CD4-positive, alpha-beta T cell (primary cell): ENCODE measurements around the gene PCNA. TPM values are rescaled to one million over a fixed set of nuclear protein-coding genes. Genes with fewer than 3 reads are reported as not detected.

Experiments used
- ATAC-seq: fragments of 200-7000 bp; cut with Tn5 transposase; one replicate; pipeline ENCODE4 v1.10.0; 2022; ENCODE audit warnings: mild to moderate bottlenecking; ENCODE audit not compliant: poor library complexity
- CTCF ChIA-PET: fragments of 350-600 bp; sonication (Branson Sonifier 250); formaldehyde crosslinking; loops from one replicate; lab custom pipeline; 2021; ENCODE audit warnings: antibody characterized with exemption, inconsistent platforms; lab: Charles Lee
- POLR2A ChIA-PET: fragments of 350-600 bp; sonication (Branson Sonifier 250); formaldehyde crosslinking; loops from one replicate; lab custom pipeline; 2021; ENCODE audit warnings: antibody characterized with exemption, inconsistent platforms; lab: Charles Lee
- DNase-seq, 14 experiments: peaks; one replicate each; pipeline ENCODE4 v3.0.0-alpha.2; 2013 to 2020; ENCODE audit warnings: mixed read lengths in 2 of 14
- H3K27ac ChIP-seq, 2 donors: one replicate each; pipeline versions ENCODE4 v1.5.1 to v1.7.0; 2013; ENCODE audit warnings: low read length in 2 of 2, low read depth in 1 of 2, mild to moderate bottlenecking in 1 of 2
- H3K27me3 ChIP-seq, 2 experiments: 1 replicate in 1 of 2; 2 replicates in 1 of 2; pipeline versions ENCODE4 v1.6.1 to v1.7.0; 2013; ENCODE audit warnings: low read length in 2 of 2, control low read depth in 1 of 2, mild to moderate bottlenecking in 1 of 2, moderate library complexity in 1 of 2; ENCODE audit not compliant: insufficient read depth in 2 of 2, control insufficient read depth in 1 of 2
- H3K36me3 ChIP-seq: one replicate; pipeline ENCODE4 v1.6.1; 2013; ENCODE audit warnings: low read length, control low read depth; ENCODE audit not compliant: insufficient read depth
- H3K4me1 ChIP-seq: one replicate; pipeline ENCODE4 v1.6.1; 2013; ENCODE audit warnings: low read length, control low read depth; ENCODE audit not compliant: insufficient read depth
- H3K4me3 ChIP-seq: one replicate; pipeline ENCODE4 v1.5.1; 2013; ENCODE audit warnings: mild to moderate bottlenecking, low read length, moderate library complexity
- H3K9me3 ChIP-seq, 2 experiments: 1 replicate in 1 of 2; 2 replicates in 1 of 2; pipeline versions ENCODE4 v1.6.1 to v1.7.0; 2013; ENCODE audit warnings: low read length in 2 of 2, mild to moderate bottlenecking in 2 of 2, control low read depth in 1 of 2, moderate library complexity in 1 of 2; ENCODE audit not compliant: control insufficient read depth in 1 of 2, insufficient read depth in 1 of 2
- H3K27ac Mint-ChIP-seq: one replicate; pipeline ENCODE4 v1.8.0; 2020; ENCODE audit warnings: mixed read lengths
- H3K27me3 Mint-ChIP-seq: one replicate; pipeline ENCODE4 v1.8.0; 2021; ENCODE audit warnings: mixed read lengths
- H3K36me3 Mint-ChIP-seq: one replicate; pipeline ENCODE4 v1.8.0; 2021; ENCODE audit warnings: low read depth, mixed read lengths
- H3K4me1 Mint-ChIP-seq: one replicate; pipeline ENCODE4 v1.8.0; 2021; ENCODE audit warnings: low read depth, mixed read lengths
- H3K4me3 Mint-ChIP-seq: one replicate; pipeline ENCODE4 v1.8.0; 2020; ENCODE audit warnings: mild to moderate bottlenecking, mixed read lengths
- H3K9me3 Mint-ChIP-seq: one replicate; pipeline ENCODE4 v1.8.0; 2020; ENCODE audit warnings: mixed read lengths
- CTCF ChIP-seq: fragments of 200-600 bp; IDR thresholded peaks from one replicate; pipeline ENCODE4 v1.8.0; 2022; ENCODE audit warnings: antibody characterized with exemption, mild to moderate bottlenecking
- intact Hi-C, 2 experiments: fragments of 100-400 bp; cut with DNase I in 1 of 2; cut with micrococcal nuclease in 1 of 2; formaldehyde crosslinking; loops; one replicate each; pipeline versions ENCODE4 v1.15.1 to v1.9.0; 2023 to 2025; cut with DNase I, micrococcal nuclease
- total RNA-seq, 174 experiments: library from RNA in 2 of 174; stranded (reverse) in 2 of 174; gene quantifications; one replicate each; pipeline ENCODE4 v1.2.3 and lab custom pipeline; 2021 to 2026

The PCNA gene
- total RNA-seq, 2 experiments from 2014 or later, result 32.6 to 33.0 TPM

GRCh38 chr20:5096463-5096862 is 23.3 kb downstream of the PCNA start:
- DNase-seq (no peak), ATAC-seq (no peak)
- Mint-ChIP-seq H3K4me1 (peaks cover 17% of the 10 kb centered on the region), H3K27ac (no peak overlapping the region), H3K9me3 (no peaks in the 10 kb centered on the region), H3K27me3 (no peaks in the 10 kb centered on the region), H3K4me3 (no peak overlapping the region), H3K36me3 (peaks cover 67% of the 10 kb centered on the region)
- no peak overlapping the region for H3K27ac ChIP-seq
- ChIA-PET CTCF (no interaction called here), POLR2A (no interaction called here)
- peaks cover 44% of the 10 kb centered on the region for H3K36me3 ChIP-seq
- H3K27me3 ChIP-seq, result no peaks in the 10 kb centered on the region
- H3K9me3 ChIP-seq, result no peaks in the 10 kb centered on the region
- no peak overlapping the region for H3K4me3 ChIP-seq
- no peak for TF ChIP-seq CTCF
- intact Hi-C loops, result loop anchor here in 1 of 2 experiments (5.0 kb wide), 1 partner anchor 139 kb away; no protein-coding TSS in a partner anchor
- H3K4me1 ChIP-seq, result no peaks in the 10 kb centered on the region

- Histone ChIP-seq H3K4me1 (no peaks in the 10 kb centered on the region), H3K27me3 (no peaks in the 10 kb centered on the region), H3K36me3 (peaks cover 39% of the 10 kb centered on the region), H3K9me3 (no peaks in the 10 kb centered on the region), H3K27ac (no peak overlapping the region), H3K4me3 (no peak overlapping the region)
- ChIA-PET POLR2A (no interaction called here), CTCF (no interaction called here)
- TF ChIP-seq CTCF, result no peak
- intact Hi-C loops, result loop anchor here in 1 of 2 experiments (5.0 kb wide), 1 partner anchor 139 kb away; no protein-coding TSS in a partner anchor
- no peaks in the 10 kb centered on the region for H3K9me3 Mint-ChIP-seq
- ATAC-seq (no peak), DNase-seq (no peak)
- peaks cover 62% of the 10 kb centered on the region for H3K36me3 Mint-ChIP-seq
- no peak overlapping the region for H3K27ac Mint-ChIP-seq
- H3K4me1 Mint-ChIP-seq, result peaks cover 12% of the 10 kb centered on the region
- H3K27me3 Mint-ChIP-seq, result no peaks in the 10 kb centered on the region
- no peak overlapping the region for H3K4me3 Mint-ChIP-seq
Measured at GRCh38 chr20:5095931-5096330, 23.8 kb downstream of the PCNA start.

- DNase-seq, result no peak
Measured at GRCh38 chr20:5095454-5095853, 24.3 kb downstream of the PCNA start.

More at GRCh38 chr20:5095454-5095853, 24.3 kb downstream of the PCNA start:
- H3K9me3 ChIP-seq, result no peaks in the 10 kb centered on the region
- no peaks in the 10 kb centered on the region for H3K9me3 Mint-ChIP-seq
- H3K4me1 ChIP-seq, result no peaks in the 10 kb centered on the region
- H3K36me3 ChIP-seq, result peaks cover 35% of the 10 kb centered on the region
- H3K4me3 ChIP-seq, result no peak overlapping the region
- H3K27me3 Mint-ChIP-seq, result no peaks in the 10 kb centered on the region
- ChIA-PET CTCF (interaction anchor here (1.4 kb wide), 1 partner anchor 38 kb away, joined by 6 read pairs; no protein-coding TSS in a partner anchor), POLR2A (no interaction called here)
- ATAC-seq, result no peak
- H3K36me3 Mint-ChIP-seq, result peaks cover 58% of the 10 kb centered on the region
- H3K27ac ChIP-seq, result no peak overlapping the region
- H3K27me3 ChIP-seq, result no peaks in the 10 kb centered on the region
- intact Hi-C loops, result loop anchor here in 1 of 2 experiments (5.0 kb wide), 1 partner anchor 138 kb away; no protein-coding TSS in a partner anchor
- TF ChIP-seq CTCF, result no peak
- H3K4me3 Mint-ChIP-seq, result no peak overlapping the region
- H3K27ac Mint-ChIP-seq, result peak overlapping the region; percentile 52
- H3K4me1 Mint-ChIP-seq, result peaks cover 9% of the 10 kb centered on the region
